ENCODE results near the gene ADAM15.

Gene ADAM15

DNA sequence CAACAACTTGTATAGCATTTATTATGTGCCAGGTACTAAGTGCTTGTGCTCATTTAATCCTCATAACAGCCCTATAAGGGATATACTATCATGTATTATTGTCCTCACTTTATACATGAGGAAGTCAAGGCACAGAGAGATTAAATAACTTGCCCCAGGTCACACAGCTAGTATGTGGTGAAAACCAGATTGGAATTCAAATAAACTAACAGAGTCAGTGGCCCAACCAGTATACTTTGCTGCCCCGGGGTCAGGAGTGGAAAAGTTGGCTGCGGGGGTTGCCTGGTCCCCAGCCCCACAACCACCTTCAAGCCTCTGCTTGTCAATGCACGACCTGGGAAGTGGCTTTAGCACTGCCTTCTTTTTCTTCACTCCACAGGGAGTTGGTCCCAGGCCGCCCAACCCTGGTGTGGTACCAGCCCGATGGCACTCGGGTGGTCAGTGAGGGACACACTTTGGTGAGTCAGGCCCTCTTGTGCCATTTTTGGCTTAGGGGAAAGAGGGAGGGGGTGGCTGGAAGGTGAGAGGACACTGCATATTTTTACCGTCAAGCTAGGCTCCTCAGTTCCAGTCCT is 2.5 kb downstream of the ADAM15 start:
- no peak for DNase-seq

DNA sequence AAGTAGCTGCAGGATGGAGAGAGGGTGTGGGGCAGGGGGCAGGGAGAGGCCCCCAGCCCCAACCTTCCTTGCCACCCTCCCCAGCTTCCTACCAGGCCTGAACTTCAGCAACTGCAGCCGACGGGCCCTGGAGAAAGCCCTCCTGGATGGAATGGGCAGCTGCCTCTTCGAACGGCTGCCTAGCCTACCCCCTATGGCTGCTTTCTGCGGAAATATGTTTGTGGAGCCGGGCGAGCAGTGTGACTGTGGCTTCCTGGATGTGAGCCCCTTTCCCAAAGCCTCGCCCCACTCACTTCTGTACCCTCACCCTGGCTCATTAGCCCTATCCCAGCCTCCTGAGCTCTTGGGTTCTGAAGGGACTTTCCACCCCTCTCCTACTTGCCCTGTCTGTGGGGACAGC is 6.0 kb downstream of the ADAM15 start:
- DNase-seq = no peak

DNA sequence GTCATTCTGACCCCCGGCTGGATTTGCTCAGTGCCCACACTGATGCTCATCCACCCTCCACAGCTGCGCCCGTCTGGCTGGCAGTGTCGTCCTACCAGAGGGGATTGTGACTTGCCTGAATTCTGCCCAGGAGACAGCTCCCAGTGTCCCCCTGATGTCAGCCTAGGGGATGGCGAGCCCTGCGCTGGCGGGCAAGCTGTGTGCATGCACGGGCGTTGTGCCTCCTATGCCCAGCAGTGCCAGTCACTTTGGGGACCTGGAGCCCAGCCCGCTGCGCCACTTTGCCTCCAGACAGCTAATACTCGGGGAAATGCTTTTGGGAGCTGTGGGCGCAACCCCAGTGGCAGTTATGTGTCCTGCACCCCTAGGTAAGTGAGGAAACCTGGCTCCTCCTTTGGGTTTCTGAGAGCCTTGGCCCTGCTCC is 6.7 kb downstream of the ADAM15 start:
- DNase-seq = no peak

DNA sequence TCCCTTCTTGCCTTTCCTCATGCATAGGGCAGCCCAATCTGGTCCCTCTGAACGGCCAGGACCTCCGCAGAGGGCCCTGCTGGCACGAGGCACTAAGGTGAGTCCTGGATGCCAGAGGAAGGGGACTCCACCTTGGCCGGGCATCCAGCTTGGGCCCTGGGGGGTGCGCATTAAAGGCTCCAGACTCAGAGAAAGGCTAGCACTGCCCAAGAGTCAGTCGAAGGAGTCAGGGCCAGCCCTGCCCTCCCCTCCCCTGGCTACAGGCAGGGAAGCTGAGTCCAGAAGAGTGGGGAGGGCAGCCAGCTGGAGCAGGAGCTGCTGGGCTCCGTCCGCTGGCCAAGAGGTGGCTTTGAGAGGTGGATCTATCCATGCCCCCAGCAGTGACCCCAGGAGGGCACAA is 9.6 kb downstream of the ADAM15 start:
- DNase-seq = no peak

DNA sequence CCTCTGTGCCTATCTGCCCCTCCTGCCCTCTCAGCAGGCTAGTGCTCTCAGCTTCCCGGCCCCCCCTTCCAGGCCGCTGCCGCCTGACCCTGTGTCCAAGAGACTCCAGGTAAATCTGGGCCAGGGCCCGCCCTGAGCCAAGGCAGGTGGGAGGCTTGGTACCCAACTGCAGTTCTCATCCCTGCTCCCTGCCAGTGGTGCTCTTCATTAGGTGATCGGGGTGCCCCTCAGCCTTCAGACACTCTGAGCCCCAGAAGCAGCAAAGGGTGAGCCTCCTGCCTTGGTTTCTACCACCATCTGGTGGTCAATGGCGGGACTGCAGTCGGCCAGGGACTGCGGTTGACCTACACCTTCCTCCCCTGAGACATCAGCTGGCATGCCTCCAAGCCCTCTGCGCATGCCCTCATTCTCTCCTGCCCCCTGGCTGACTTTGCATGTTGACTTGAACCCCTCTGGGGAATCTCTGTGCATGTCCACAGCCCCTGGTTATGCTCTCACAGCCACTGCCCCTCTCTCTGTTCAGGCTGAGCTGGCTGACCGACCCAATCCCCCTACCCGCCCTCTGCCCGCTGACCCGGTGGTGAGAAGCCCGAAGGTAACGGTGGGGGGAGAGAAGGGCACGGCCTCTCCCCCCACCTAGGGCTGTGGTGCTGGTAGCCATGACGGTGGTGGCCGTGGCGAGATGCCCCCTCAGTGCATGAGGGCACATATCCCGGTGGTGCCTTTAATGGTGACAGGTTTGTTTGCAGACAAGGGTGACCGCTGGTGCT is 10.4 kb downstream of the ADAM15 start:
- DNase-seq = peak; percentile 71

DNA sequence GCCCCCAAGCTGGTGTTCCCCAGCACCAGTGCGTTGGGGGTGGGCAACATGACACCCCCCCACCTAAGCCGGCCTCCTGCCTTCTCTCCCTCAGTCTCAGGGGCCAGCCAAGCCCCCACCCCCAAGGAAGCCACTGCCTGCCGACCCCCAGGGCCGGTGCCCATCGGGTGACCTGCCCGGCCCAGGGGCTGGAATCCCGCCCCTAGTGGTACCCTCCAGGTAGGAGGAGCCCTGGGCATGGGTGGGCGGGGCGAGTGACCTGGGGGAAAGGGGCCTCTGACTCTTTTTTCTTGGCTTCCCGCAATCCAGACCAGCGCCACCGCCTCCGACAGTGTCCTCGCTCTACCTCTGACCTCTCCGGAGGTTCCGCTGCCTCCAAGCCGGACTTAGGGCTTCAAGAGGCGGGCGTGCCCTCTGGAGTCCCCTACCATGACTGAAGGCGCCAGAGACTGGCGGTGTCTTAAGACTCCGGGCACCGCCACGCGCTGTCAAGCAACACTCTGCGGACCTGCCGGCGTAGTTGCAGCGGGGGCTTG is 11.1 kb downstream of the ADAM15 start:
- DNase-seq = no peak

DNA sequence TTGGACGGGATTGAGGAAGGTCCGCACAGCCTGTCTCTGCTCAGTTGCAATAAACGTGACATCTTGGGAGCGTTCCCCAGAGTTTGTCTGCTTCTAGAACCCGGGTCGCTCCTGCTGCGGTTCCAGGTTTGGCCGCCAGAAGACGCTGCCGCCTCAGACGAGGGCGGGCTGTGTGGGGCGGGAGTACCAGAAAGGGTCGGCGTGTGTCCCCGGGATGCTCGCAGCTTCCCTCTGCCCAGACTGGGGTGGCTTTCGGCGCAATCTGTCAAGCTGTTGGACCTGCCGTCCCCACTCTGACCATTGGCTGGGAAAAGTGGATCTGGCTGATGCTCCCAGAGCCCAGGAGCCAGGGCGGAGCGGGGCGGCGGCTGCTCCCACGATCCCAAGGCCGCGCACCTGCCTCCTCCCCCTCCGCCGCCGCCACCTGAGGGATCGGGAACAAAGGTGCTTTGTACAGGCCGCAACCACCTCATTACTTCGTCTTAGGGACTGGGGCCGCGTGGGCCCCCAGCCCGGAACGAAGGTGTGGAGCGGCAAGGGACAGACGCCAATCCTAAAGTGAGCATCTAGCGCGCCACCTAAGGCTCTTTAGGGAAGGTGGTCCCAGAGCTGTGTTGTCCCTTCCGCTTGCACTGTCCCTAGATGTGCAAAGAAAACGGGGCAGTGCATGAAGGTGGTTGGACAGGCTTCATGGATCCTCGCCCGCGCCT is 11.7 kb downstream of the ADAM15 start:
- peak; percentile 22 for DNase-seq

DNA sequence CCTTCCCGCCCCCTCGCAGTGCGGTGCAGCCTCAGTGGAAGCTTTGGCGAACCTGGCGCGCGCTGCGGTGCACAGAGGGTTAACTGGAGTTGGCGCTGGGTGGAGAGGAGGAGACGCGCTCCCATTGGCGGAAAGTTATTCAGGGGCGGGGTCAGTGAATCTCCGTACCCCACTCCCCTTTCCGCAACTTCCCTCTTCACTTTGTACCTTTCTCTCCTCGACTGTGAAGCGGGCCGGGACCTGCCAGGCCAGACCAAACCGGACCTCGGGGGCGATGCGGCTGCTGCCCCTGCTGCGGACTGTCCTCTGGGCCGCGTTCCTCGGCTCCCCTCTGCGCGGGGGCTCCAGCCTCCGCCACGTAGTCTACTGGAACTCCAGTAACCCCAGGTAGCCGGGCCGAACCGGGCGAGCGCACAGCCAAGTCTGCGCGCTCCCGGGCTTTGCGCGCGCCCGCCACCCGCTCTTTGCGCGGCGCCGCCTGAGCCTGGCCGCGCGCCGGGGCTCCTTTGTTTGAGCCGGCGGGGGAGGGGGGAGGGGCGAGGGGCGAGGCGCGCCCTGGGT is 12.5 kb downstream of the ADAM15 start, which contains the start of gene EFNA4:
TSS of gene EFNA4 (plus strand) at position 191 of the 561 bp plus-strand sequence. CDS start at position 275, 84 bp downstream.
- peak; percentile 21 for DNase-seq

DNA sequence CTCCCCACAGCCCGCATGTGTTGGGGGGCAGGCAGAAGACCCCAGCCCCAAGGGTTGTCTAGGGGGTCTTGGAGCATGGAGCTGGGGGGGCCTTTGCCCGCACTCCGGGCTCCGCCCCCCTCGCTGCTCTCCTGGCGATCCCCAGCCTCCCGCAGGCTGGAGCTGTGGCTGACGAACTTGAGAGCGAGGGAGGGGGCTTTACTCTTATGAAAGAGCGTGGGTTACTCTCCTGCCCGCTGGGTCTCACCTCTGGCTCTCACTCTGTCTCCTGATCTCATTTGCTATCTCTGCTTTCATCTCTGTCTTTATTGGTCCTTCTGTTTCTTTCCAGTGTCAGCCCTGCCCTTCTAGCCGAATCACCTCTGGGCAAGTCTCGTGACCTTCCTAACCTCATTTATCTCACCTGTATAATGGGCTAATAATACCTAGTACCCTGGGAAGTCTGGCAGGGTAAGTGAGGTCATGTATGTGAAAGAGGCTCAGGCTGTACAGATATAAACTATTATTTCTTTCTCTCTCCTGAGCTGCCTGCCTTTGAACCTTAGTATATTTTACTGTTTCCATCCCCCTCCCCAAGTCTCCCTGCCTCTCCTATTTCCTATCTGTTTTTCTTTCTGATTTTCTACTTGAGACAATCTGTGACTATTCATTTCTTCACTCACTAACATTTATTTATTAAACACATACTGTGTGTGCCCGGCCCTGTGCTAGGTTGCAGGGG is 13.2 kb downstream of the ADAM15 start:
- DNase-seq = no peak

DNA sequence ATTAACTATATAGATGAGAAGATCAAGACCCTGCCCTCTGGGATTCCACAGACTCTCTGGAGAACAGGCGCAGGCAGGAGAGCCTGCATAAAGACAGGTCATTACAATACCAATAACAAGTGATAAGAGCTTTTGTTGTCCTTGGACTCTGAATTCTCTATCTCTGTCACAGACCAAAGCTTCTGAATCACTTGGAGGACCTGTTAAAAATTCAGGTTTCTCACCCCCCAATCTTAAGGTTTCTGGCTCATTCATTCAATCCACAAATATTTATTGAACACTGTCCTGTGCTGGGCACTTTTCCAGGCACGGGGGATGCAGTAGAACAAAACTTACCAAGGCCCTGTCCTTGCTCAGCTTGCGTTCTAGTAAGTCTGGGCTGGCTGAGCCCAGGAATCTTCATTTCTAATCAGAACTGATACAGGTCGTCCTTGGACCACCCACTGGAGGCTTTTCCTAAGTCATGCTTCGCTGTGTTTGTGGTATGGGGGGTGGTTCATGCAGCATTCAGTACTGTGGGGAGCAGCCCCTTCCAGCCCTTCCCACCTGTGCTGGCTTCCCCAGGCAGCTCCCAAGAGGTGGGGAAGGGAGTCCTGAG is 13.8 kb downstream of the ADAM15 start:
- DNase-seq = no peak

DNA sequence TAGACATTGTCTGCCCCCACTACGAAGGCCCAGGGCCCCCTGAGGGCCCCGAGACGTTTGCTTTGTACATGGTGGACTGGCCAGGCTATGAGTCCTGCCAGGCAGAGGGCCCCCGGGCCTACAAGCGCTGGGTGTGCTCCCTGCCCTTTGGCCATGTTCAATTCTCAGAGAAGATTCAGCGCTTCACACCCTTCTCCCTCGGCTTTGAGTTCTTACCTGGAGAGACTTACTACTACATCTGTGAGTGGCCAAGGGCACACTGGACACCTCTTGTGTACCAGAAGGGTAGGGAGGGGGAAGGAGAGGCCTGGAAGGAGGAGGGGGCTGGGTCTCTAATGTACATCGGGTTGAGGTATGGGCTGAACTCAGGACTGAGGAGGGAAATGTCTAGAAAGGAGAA is 15.7 kb downstream of the ADAM15 start:
- no peak for DNase-seq

DNA sequence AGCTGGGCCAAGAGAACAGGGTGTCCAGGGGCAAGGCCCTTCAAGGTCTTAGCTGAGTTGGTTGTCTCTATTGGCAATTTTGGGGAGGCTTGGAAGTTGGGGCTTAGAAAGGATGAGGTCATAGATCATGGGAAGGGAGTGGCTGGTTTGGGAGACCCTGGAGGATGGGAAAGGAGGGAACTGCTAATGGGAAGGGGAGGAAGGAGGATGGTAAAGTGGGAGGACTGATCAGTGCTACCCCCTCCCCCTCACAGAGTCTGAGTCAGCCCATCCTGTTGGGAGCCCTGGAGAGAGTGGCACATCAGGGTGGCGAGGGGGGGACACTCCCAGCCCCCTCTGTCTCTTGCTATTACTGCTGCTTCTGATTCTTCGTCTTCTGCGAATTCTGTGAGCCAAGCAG is 17.5 kb downstream of the ADAM15 start:
- no peak for DNase-seq

DNA sequence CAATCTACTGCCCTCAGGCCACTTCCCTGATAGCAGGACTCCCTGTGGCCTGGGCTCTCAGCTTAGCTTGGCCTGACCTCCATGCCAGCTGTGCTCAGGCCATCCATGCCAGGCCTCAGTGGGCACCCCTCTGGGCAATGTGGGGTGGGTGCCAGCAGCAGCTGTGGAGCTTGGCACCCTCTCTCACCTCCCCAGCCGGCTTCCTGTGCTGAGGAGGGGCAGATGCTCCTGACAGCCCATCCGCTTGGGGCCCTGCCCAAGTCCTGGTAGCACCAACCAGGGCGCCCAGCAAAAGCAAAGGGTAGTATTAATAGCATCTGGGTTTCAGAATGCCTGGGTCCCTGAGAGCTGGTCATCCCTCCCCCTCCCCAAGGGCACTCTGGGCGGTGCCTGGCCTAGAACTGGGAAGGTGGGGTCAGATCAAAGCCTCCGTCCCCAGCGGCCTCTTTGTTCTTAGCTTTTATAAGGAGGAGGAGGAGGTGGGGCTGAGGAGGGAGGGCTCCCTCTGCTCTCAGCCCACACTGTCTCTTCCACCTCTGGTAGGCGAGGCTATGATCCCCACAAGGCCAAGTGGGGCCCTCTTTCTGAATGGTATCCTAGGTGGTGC is 18.5 kb downstream of the ADAM15 start:
- no peak for DNase-seq

DNA sequence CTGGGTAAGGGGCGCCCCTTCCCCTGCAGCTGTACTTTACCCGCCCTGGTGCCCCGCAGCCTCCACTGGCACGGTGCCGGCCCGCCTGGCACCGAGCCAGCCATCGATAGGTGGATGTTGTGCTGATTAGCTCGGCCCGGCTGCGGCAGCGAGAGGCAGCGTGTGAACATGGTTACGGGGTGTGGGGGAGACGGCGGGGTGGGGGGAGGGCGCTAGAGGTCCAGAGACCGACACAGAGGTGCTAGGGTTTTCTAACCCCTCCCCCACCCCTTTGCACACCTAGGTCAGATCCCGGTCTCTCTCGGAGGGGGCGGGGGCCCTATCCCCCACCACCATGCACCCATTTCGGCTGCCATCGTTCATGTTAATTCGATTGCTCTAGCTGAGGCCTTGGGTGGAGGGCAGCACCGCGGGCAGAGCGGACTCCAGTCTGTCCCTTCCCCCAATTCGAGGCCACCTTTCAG is 19.1 kb downstream of the ADAM15 start:
- no peak for DNase-seq

DNA sequence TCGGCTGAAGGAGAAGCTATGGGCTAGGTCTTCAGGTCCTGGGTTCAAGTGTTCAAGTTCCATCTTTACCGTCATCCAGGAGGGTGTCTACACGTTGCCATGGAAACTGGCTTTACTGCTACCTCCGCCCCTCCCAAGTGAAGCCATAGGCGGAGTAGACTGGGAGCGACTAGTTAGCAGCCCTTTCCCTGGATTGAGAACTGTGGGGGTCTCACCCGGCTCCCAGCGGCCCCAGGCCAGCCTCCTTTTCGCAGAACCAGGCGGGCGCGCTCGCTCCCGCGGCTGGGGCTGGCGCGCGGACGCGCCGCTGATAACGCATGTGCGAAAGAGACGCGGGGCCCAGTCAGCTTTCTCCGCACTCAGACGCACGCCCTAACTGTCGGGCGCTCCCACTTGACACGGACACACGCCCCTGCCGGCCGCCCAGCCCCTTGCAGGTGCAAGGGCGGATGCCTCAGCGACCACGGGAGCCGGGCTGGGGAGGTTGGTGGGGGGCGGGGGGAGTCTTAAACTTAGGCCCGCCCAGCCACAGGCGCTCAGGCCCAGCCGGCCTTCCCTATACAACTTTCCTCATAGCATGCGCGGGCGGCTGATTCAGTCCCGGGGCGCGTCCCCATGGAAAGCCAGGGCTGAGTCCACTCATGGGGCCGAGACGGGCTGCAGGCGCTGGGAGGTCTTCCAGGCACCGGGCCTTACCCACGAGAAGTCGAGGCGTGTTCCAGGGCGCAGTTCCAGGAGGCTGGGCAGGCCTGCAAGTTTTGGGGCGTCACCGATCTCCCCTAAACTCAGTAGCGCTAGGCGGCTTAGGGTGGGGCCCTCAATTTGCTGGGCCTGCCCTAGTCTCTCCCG is 19.8 kb downstream of the ADAM15 start:
- DNase-seq = no peak

DNA sequence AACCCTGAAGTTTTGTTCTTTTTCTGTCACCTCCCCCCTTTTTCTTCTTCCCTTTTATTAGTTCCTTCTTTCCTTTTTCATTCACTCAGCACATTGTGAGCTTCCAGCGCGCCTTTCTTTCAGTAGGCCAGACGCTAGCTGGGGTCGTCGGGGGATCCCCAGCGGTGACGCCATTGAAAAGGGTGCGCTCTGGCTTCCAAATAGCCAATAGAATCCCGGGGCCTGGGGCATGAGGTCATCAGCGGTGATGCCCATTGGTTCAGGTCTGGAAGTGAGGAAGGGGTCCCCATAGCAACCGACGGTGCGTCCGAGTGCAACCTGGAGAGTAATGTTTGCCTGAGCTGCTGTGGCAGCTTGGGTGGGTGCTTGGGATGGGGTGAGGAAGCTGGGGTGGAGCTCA is 20.6 kb downstream of the ADAM15 start:
- DNase-seq = no peak

DNA sequence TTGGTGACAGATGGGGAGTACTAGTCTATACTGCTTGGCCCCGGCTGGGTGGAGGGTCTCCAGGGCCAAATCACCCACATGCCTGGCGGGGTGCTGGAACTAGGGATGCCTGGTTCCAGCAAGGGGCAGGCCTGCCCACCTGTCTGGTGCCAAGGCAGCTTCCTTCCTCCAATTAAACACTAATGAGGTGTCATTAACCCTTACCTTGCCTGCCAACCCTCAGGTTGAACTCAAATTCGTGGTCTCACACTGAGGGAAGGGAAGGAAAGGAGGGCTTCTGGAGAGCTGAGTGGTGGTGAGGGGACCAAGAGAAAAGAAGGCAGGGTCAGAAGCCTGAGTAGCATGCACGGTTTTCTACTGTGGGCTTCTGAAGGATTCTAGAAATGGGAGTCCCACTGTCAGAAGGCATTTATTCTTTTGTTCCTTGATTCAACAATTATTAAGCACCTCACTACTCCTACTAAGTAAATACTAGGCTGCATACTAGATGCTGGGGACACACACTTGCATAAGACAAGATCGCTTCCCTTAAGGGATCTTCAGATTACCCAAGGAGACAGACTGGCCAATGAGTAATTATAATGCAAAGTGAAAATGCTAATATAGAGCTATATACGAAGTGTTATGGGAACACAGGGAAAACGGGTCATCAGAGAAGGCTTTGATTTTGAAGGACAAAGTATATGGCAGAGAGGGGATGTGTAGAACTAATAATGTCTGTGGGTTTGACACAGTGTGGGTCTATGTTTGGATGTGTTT is 21.6 kb downstream of the ADAM15 start:
- no peak for DNase-seq

DNA sequence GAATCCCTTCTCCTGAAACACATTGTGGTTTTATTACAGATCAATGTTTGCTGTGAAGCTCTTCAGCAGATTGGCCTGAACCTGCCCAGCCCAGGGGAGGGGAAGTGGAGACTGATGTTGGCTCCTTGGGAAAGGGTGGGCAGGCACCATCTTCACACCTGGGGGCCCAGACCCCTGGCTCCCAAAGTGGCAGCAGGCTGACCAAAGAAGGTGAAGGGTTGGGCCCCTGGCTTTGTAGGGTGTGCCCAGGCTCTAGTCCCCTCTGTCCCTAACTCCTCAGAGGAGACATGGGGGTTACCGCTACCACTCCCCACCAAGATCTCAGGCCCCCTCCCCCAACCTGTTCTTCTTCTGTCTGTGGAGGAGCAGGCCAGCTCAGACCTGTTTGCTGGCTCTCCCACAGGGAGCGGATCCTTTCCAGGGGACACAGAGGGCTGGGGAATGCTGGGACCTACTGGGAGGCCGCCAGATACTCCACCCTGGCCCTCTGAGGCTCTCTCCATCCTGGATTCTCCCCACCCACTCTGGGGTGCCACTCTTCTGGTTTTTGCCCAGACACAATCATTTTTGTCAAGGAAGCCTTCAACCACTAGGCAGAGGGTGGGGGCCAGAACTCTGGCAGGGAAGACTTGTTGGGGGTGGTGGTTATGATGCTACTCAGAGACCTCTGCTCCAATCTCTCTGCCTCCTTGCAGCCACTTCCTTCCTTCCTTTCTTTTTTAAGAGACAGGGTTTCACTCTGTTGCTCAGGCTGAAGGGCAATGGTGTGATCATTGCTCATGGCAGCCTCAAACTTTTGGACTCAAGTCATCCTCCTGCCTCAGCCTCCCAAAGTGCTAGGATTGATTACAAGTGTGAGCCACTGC is 22.5 kb downstream of the ADAM15 start:
- no peak for DNase-seq

DNA sequence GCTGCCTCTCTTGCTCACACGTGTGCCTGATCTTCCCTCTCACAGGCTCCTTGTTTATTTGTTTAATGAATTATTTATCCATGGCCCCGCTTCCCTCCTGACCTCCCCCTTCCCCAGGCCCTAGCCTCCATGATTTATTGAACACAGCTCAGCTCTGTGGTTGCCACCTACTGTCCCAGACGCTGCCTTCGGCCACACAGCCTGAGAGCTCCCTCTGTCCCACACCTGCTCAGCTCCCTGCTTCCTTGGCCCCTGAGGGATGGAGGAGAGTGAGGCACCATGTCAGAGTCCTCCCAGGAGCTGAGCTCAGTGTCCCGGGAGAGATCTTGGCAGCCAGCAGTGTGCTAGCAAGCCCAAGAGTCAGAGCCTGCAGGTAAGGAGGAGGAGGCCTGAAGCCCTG is 24.4 kb downstream of the ADAM15 start:
- no peak for DNase-seq

Data from NK-92 treated with Interleukin-12 subunit alpha and Interleukin-12 subunit beta, amount 100 ng/mL, for 24 hours (cell line).